ENCODE data around the gene CYRIA. TPM values are rescaled to one million over a fixed set of nuclear protein-coding genes. Genes with fewer than 3 reads are reported as not detected.

CYRIA gene
- polyA plus RNA-seq, 1 donor: 5.3 TPM

DNA sequence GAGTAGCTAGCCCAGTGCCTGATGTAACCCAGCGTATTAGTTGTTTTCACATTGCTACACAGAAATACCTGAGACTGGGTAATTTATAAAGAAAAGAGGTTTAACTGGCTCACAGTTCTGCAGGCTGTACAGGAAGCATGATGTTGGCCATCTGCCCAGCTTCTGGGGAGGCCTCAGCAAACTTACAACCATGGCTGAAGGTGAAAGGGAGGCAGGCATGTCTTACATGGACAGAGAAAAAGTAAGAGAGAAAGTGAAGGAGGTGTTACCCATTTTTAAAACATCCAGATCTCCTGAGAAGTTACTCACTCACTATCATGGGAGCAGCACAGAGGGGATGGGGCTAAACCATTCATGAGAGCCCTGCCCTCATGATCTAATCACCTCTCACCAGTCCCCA lies 6.1 kb upstream of the CYRIA start:
- Histone ChIP-seq H3K36me3 (ENCODE audit: control insufficient read depth, insufficient read depth, low read length) (no peaks in the 10 kb centered on the region), H3K4me3 (ENCODE audit: low read length) (no peak overlapping the region), H3K27ac (ENCODE audit: low read length) (no peak overlapping the region), H3K4me1 (ENCODE audit: control insufficient read depth, insufficient read depth, low read length) (no peaks in the 10 kb centered on the region), H3K27me3 (ENCODE audit: control insufficient read depth, insufficient read depth, low read length) (peaks cover 9% of the 10 kb centered on the region), H3K9me3 (ENCODE audit: control insufficient read depth, low read depth, low read length) (no peaks in the 10 kb centered on the region)
- no CpG with 5 or more reads among the region's 1 CpG for WGBS (ENCODE audit: insufficient coverage, low lambda C conversion rate)
- DNase-seq: no peak

DNA sequence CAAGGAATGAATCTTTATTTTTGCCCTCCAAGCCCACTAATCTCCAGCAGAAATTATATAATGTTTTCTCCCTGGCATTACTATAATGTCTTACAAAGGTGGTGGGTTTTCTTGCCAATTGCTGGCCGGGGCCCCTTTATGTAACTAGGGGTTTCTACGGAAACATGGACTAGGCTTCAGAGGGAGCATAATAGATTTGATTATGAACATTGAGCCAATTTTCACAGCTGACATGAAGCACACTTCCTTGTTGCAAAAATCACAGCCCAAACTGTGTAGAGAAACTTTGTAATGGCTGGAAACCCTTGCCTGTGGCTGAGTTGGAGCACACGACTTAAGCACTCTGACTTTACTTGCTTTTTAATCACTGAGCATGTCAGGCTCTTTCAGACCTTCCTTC lies 3.8 kb upstream of the CYRIA start:
- H3K4me1 ChIP-seq (ENCODE audit: control insufficient read depth, insufficient read depth, low read length): peaks cover 10% of the 10 kb centered on the region
- H3K27ac ChIP-seq (ENCODE audit: low read length): no peak overlapping the region
- H3K27me3 ChIP-seq (ENCODE audit: control insufficient read depth, insufficient read depth, low read length): peaks cover 29% of the 10 kb centered on the region
- H3K9me3 ChIP-seq (ENCODE audit: control insufficient read depth, low read depth, low read length): no peaks in the 10 kb centered on the region
- no CpG with 5 or more reads among the region's 3 CpGs for WGBS (ENCODE audit: insufficient coverage, low lambda C conversion rate)
- no peaks in the 10 kb centered on the region for H3K36me3 ChIP-seq (ENCODE audit: control insufficient read depth, insufficient read depth, low read length)
- H3K4me3 ChIP-seq (ENCODE audit: low read length): no peak overlapping the region
- DNase-seq: no peak

DNA sequence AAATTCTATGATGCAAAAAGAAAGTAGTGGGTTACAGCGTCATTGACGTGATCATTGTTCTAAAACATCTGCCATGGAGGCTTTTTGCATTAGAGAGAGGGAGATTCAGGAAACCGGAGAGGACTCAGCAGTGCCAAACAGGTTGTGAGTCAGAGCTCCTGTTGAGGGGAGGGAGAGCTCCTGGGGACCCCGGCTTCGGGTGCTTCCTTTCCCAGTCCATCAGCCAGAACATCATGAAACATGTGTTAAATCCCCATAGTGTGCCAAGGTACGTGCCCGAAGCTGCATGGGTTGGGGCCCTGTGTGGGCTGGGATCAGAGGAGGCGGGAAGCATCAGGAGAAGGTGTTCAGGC lies 791 bp upstream of the CYRIA start:
- no peak for DNase-seq
- H3K4me1 ChIP-seq (ENCODE audit: control insufficient read depth, insufficient read depth, low read length): peaks cover 14% of the 10 kb centered on the region
- H3K4me3 ChIP-seq (ENCODE audit: low read length): no peak overlapping the region
- no peaks in the 10 kb centered on the region for H3K9me3 ChIP-seq (ENCODE audit: control insufficient read depth, low read depth, low read length)
- WGBS (ENCODE audit: insufficient coverage, low lambda C conversion rate): 100% methylated on average over 1 of the region's 8 CpGs
- H3K27me3 ChIP-seq (ENCODE audit: control insufficient read depth, insufficient read depth, low read length): peaks cover 51% of the 10 kb centered on the region
- H3K36me3 ChIP-seq (ENCODE audit: control insufficient read depth, insufficient read depth, low read length): no peaks in the 10 kb centered on the region
- no peak overlapping the region for H3K27ac ChIP-seq (ENCODE audit: low read length)

DNA sequence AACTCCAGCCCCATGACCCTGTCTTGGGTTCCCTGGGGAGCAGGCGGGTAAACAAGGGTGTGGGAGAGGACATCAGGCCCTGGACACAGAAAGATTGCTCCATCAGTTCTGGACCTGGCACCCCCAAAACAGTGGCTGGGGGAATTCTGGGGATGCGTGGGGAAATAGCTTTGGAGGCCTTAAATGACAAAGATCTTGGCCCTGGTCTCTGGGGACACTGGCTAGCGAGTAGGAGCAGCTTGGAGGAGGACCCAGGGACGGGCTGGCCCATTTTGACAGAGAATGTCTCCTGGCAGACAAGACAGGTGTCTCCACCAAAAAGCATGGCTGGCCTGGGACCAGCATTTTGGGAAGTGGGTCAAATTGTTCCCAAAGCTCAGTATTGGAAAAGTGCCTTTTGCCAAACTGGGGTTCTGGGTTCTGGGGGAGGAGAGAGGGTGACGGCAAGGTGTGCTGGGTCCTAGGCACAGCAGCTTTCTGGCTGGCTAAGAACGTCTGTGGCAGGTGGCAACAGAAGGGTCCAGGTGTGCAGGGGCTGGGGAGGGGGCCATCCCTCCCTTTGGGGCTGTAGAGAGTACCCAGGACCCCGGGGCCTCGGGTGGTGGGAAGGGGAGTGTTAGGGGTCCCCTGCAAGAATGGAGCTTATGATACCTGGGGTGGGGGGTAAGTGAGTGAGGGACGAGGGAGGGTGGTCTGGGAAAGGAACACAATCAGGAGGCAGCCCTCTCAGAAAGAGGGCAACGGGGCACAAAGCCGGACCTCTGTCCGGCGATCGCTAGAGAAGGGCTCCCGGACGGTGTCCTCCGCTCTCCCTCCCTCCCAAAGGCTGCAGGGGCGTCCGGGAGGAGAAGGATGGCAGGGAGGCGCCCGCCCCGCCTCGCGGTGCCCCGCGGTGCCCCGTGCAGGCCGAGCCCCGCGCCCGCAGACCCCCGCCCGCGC lies 556 bp downstream of the CYRIA start:
- Histone ChIP-seq H3K27ac (ENCODE audit: low read length) (peak overlapping the region; percentile 5), H3K9me3 (ENCODE audit: control insufficient read depth, low read depth, low read length) (no peaks in the 10 kb centered on the region), H3K4me3 (ENCODE audit: low read length) (peak overlapping the region; percentile 52), H3K27me3 (ENCODE audit: control insufficient read depth, insufficient read depth, low read length) (peaks cover 53% of the 10 kb centered on the region), H3K4me1 (ENCODE audit: control insufficient read depth, insufficient read depth, low read length) (peaks cover 14% of the 10 kb centered on the region), H3K36me3 (ENCODE audit: control insufficient read depth, insufficient read depth, low read length) (no peaks in the 10 kb centered on the region)
- DNase-seq: no peak
- no CpG with 5 or more reads among the region's 34 CpGs for WGBS (ENCODE audit: insufficient coverage, low lambda C conversion rate)

DNA sequence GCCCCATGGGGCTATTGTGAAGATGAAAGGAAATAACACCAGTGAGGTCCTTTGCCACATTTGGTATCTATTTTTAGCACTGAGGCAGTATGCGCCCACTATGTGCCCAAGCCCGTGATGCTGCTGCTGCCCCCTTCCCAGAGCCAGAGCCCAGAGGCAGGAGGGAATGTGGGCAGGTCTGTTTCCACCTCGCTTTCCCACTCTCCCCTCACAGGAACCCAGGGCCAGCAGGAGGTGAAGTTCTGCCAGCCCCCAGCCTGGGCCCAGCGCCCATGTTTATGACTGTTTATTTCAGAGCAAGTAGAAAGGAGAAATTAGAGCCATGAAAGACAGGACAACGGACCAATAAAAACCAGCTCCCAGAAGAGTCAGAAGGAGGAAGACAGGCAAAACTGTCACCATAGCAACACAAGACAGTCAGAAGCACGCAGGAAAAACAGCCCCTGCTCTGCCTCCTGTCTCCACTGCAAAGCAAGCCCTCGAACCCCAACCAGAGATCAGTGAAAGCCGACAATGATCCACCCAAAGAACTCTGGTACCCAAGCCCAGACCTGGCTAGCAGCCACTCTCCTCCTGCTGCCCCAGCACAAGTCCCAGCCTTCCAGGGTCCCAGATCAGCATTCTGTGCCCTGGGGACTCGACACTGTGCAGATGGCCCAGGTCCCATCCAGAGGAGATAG lies 1.4 kb downstream of the CYRIA start:
- Histone ChIP-seq H3K4me3 (ENCODE audit: low read length) (peak overlapping the region; percentile 52), H3K27me3 (ENCODE audit: control insufficient read depth, insufficient read depth, low read length) (peaks cover 53% of the 10 kb centered on the region), H3K36me3 (ENCODE audit: control insufficient read depth, insufficient read depth, low read length) (no peaks in the 10 kb centered on the region), H3K27ac (ENCODE audit: low read length) (peak overlapping the region; percentile 5), H3K9me3 (ENCODE audit: control insufficient read depth, low read depth, low read length) (no peaks in the 10 kb centered on the region), H3K4me1 (ENCODE audit: control insufficient read depth, insufficient read depth, low read length) (peaks cover 14% of the 10 kb centered on the region)
- DNase-seq: peak; percentile 58 to 64
- no CpG with 5 or more reads among the region's 9 CpGs for WGBS (ENCODE audit: insufficient coverage, low lambda C conversion rate)

DNA sequence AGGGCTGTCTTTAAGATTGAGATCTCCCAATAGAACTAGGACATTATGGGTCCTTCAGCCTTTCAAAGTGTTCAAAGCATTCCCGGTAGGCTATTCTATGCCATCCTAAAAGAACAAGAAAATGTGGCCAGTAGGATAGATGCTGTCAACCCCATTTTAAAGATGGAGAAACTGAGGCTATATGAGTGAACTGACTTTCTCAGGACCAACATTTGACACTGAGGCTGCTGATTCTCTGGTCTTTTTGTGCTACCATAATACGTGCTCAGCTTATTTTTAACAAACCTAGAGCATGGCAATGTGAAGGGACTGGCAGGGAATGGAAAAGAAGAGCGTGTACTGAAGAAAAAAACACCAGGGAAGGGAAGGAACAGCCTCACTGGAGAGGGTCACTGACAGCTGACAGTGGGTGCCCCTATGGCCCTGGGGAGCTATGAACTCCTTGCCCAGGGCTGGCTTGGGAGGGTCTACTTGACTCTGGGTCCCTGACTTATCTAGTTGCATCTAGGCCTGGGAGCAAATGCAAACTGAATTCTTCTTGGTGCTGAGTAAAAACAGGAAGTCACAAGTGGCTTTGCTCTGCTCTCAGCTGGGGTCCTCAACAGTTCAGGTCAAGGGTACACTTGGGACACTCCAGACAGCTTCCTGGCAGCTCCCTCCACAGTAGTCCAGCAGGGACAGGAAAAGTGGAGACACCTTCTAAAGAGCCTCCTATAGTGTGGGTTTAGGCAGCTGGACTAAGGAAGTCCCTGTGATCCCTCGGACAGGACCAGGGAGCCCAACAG lies 2.3 kb downstream of the CYRIA start:
- H3K27ac ChIP-seq (ENCODE audit: low read length): no peak overlapping the region
- H3K9me3 ChIP-seq (ENCODE audit: control insufficient read depth, low read depth, low read length): no peaks in the 10 kb centered on the region
- WGBS (ENCODE audit: insufficient coverage, low lambda C conversion rate): 100% methylated on average over 1 of the region's 4 CpGs
- no peaks in the 10 kb centered on the region for H3K36me3 ChIP-seq (ENCODE audit: control insufficient read depth, insufficient read depth, low read length)
- no peak overlapping the region for H3K4me3 ChIP-seq (ENCODE audit: low read length)
- DNase-seq: no peak
- peaks cover 14% of the 10 kb centered on the region for H3K4me1 ChIP-seq (ENCODE audit: control insufficient read depth, insufficient read depth, low read length)
- H3K27me3 ChIP-seq (ENCODE audit: control insufficient read depth, insufficient read depth, low read length): peaks cover 58% of the 10 kb centered on the region

DNA sequence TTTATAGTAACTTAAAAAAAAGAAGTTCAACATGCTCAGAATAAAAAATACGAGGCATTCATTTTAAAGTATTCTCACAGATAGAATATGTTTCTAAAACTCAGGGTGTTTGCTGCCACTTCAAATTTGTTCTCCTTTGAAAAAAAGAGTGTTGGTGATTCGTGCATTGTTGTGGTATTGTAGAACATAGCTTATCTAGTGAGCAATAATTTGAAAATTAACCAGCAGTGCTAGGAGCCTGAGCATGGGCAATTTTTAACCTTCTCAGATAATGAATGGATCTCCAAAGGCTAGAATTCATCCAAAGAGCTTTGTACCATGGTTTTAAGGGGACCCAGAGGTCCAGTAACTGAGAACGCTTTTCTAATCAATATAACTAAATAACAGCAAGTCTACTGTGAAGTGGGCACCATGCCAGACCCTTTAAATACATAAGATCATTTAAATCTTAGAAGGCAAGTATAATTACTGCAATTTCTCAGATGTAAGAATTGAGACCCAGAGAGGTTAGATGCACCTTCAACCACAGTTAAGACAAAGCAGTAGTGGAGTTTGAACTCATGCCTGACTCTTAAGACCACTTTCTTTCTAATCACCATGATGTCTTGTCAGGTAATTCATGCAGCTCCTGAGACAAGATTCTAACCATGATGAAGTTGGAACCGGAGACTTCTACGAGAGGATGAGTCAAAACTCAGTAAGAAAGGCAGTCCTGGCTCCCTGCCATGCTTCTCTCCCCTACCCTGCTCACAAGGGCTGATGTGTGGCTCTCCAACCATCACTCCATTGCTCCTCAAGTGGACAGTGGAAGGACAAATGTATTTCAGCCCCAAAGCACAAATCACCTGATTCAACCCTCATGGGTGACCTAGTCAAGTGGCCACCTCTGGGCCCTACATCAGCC lies 3.4 kb downstream of the CYRIA start:
- H3K27me3 ChIP-seq (ENCODE audit: control insufficient read depth, insufficient read depth, low read length): peaks cover 52% of the 10 kb centered on the region
- H3K9me3 ChIP-seq (ENCODE audit: control insufficient read depth, low read depth, low read length): no peaks in the 10 kb centered on the region
- H3K4me1 ChIP-seq (ENCODE audit: control insufficient read depth, insufficient read depth, low read length): peaks cover 14% of the 10 kb centered on the region
- 71% methylated on average over 1 of the region's 5 CpGs for WGBS (ENCODE audit: insufficient coverage, low lambda C conversion rate)
- H3K4me3 ChIP-seq (ENCODE audit: low read length): no peak overlapping the region
- DNase-seq: no peak
- H3K27ac ChIP-seq (ENCODE audit: low read length): no peak overlapping the region
- H3K36me3 ChIP-seq (ENCODE audit: control insufficient read depth, insufficient read depth, low read length): no peaks in the 10 kb centered on the region

DNA sequence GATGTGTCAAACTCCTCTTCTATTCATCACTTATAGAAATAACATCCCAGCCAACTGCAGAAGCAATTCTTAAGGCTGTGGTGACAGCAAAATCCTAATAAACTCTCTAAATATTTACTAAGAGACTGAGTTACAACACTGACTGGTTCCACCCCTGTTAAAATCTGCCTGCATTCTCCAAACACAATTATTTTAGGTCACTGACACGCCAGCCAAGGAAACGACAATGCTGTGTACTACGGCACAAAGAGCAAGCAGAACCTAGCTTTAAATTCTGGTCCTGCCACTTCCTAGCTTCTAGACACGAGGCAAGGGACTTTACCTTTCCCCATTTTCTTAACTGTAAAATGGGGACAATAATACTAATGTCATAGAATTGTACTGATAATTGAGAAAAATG lies 4.1 kb downstream of the CYRIA start:
- no peaks in the 10 kb centered on the region for H3K9me3 ChIP-seq (ENCODE audit: control insufficient read depth, low read depth, low read length)
- peaks cover 14% of the 10 kb centered on the region for H3K4me1 ChIP-seq (ENCODE audit: control insufficient read depth, insufficient read depth, low read length)
- peaks cover 48% of the 10 kb centered on the region for H3K27me3 ChIP-seq (ENCODE audit: control insufficient read depth, insufficient read depth, low read length)
- no peak for DNase-seq
- no peaks in the 10 kb centered on the region for H3K36me3 ChIP-seq (ENCODE audit: control insufficient read depth, insufficient read depth, low read length)
- no peak overlapping the region for H3K4me3 ChIP-seq (ENCODE audit: low read length)
- H3K27ac ChIP-seq (ENCODE audit: low read length): no peak overlapping the region
- WGBS (ENCODE audit: insufficient coverage, low lambda C conversion rate): 20% methylated on average over 1 of the region's 4 CpGs

DNA sequence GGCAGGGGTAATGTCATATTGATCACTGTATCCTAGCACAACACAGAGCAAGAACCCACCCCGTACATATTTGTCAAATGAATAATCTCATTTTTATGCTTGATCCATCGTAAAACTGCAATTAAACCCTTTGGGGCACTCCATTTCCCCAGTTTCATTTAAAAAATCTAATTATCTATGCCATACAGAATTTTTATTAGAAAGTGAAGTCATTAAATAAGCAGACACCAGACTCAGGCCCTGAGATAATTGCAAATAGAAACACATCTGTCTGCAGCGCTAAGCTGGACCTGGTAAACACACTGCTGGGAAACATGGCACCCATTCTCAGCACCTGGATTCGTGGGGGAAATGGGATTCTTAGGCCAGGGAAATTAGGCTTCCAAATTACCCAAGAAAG lies 5.1 kb downstream of the CYRIA start:
- Histone ChIP-seq H3K27ac (ENCODE audit: low read length) (no peak overlapping the region), H3K9me3 (ENCODE audit: control insufficient read depth, low read depth, low read length) (no peaks in the 10 kb centered on the region), H3K4me1 (ENCODE audit: control insufficient read depth, insufficient read depth, low read length) (peaks cover 14% of the 10 kb centered on the region), H3K4me3 (ENCODE audit: low read length) (no peak overlapping the region), H3K36me3 (ENCODE audit: control insufficient read depth, insufficient read depth, low read length) (no peaks in the 10 kb centered on the region), H3K27me3 (ENCODE audit: control insufficient read depth, insufficient read depth, low read length) (peaks cover 40% of the 10 kb centered on the region)
- no peak for DNase-seq
- WGBS (ENCODE audit: insufficient coverage, low lambda C conversion rate): no CpG with 5 or more reads among the region's 4 CpGs
